ENCODE data around the gene MICALL1.

The MICALL1 gene

GRCh38 chr22:37922191-37922590, 16.1 kb downstream of the MICALL1 start:
- no peak for DNase-seq (ENCODE audit: low read depth, low spot score)
- H3K9ac ChIP-seq (ENCODE audit: insufficient read length), result no peak overlapping the region
- no peak overlapping the region for H3K27ac ChIP-seq
- H3K36me3 ChIP-seq (ENCODE audit: insufficient read depth, low read length), result peaks cover 38% of the 10 kb centered on the region; the same call in 1 of the 2 replicates
- no peaks in the 10 kb centered on the region for H3K9me3 ChIP-seq (ENCODE audit: low read depth, low read length)
- TF ChIP-seq POLR2AphosphoS5 (IDR thresholded peaks at IDR 0.05; ENCODE audit: borderline replicate concordance, low read depth, low read length), result no peak
- no peak for TF ChIP-seq FOXP2 (optimal IDR thresholded peaks at IDR 0.05; ENCODE audit: control extremely low read depth, extremely low read length, insufficient read depth)
- no peak for TF ChIP-seq EZH2 (IDR thresholded peaks at IDR 0.05)
- H3K4me3 ChIP-seq, result no peak overlapping the region

GRCh38 chr22:37923927-37924326, 17.8 kb downstream of the MICALL1 start:
- Histone ChIP-seq H3K9ac (ENCODE audit: insufficient read length) (no peak overlapping the region), H3K27ac (no peak overlapping the region), H3K9me3 (ENCODE audit: low read depth, low read length) (no peaks in the 10 kb centered on the region), H3K36me3 (ENCODE audit: insufficient read depth, low read length) (peaks cover 27% of the 10 kb centered on the region; the same call in 1 of the 2 replicates), H3K4me3 (no peak overlapping the region)
- TF ChIP-seq FOXP2 (optimal IDR thresholded peaks at IDR 0.05; ENCODE audit: control extremely low read depth, extremely low read length, insufficient read depth) (no peak), POLR2AphosphoS5 (IDR thresholded peaks at IDR 0.05; ENCODE audit: borderline replicate concordance, low read depth, low read length) (no peak), EZH2 (IDR thresholded peaks at IDR 0.05) (no peak)
- DNase-seq (ENCODE audit: low read depth, low spot score), result no peak

- H3K36me3 ChIP-seq (ENCODE audit: insufficient read depth, low read length), result peaks cover 23% of the 10 kb centered on the region; the same call in 1 of the 2 replicates
- no peak overlapping the region for H3K27ac ChIP-seq
- TF ChIP-seq FOXP2 (optimal IDR thresholded peaks at IDR 0.05; ENCODE audit: control extremely low read depth, extremely low read length, insufficient read depth), result no peak
- TF ChIP-seq POLR2AphosphoS5 (IDR thresholded peaks at IDR 0.05; ENCODE audit: borderline replicate concordance, low read depth, low read length), result no peak
- TF ChIP-seq EZH2 (IDR thresholded peaks at IDR 0.05), result no peak
- H3K4me3 ChIP-seq, result no peak overlapping the region
- no peak for DNase-seq (ENCODE audit: low read depth, low spot score)
- H3K9me3 ChIP-seq (ENCODE audit: low read depth, low read length), result no peaks in the 10 kb centered on the region
- no peak overlapping the region for H3K9ac ChIP-seq (ENCODE audit: insufficient read length)
Measured at GRCh38 chr22:37924386-37925065, 18.4 kb downstream of the MICALL1 start.

- no peak for TF ChIP-seq EZH2 (IDR thresholded peaks at IDR 0.05)
- no peak for TF ChIP-seq POLR2AphosphoS5 (IDR thresholded peaks at IDR 0.05; ENCODE audit: borderline replicate concordance, low read depth, low read length)
- no peak for TF ChIP-seq FOXP2 (optimal IDR thresholded peaks at IDR 0.05; ENCODE audit: control extremely low read depth, extremely low read length, insufficient read depth)
- Histone ChIP-seq H3K27ac (no peak overlapping the region), H3K9me3 (ENCODE audit: low read depth, low read length) (no peaks in the 10 kb centered on the region), H3K9ac (ENCODE audit: insufficient read length) (no peak overlapping the region), H3K4me3 (no peak overlapping the region), H3K36me3 (ENCODE audit: insufficient read depth, low read length) (peaks cover 23% of the 10 kb centered on the region; the same call in 1 of the 2 replicates)
- no peak for DNase-seq (ENCODE audit: low read depth, low spot score)
Measured at GRCh38 chr22:37925330-37925729, 19.2 kb downstream of the MICALL1 start.

- DNase-seq (ENCODE audit: low read depth, low spot score), result no peak
- no peaks in the 10 kb centered on the region for H3K9me3 ChIP-seq (ENCODE audit: low read depth, low read length)
- no peak overlapping the region for H3K4me3 ChIP-seq
- H3K9ac ChIP-seq (ENCODE audit: insufficient read length), result no peak overlapping the region
- H3K36me3 ChIP-seq (ENCODE audit: insufficient read depth, low read length), result peaks cover 23% of the 10 kb centered on the region; the same call in 1 of the 2 replicates
- no peak overlapping the region for H3K27ac ChIP-seq
- no peak for TF ChIP-seq FOXP2 (optimal IDR thresholded peaks at IDR 0.05; ENCODE audit: control extremely low read depth, extremely low read length, insufficient read depth)
- no peak for TF ChIP-seq EZH2 (IDR thresholded peaks at IDR 0.05)
- no peak for TF ChIP-seq POLR2AphosphoS5 (IDR thresholded peaks at IDR 0.05; ENCODE audit: borderline replicate concordance, low read depth, low read length)
Measured at GRCh38 chr22:37925767-37926166, 19.7 kb downstream of the MICALL1 start.

- no peak overlapping the region for H3K4me3 ChIP-seq
Measured at GRCh38 chr22:37926358-37926757, 20.3 kb downstream of the MICALL1 start.

GRCh38 chr22:37926771-37927636, 20.9 kb downstream of the MICALL1 start:
- H3K9ac ChIP-seq (ENCODE audit: insufficient read length), result no peak overlapping the region
- H3K36me3 ChIP-seq (ENCODE audit: insufficient read depth, low read length), result peaks cover 27% of the 10 kb centered on the region; the same call in 1 of the 2 replicates
- TF ChIP-seq POLR2AphosphoS5 (IDR thresholded peaks at IDR 0.05; ENCODE audit: borderline replicate concordance, low read depth, low read length) (no peak), EZH2 (IDR thresholded peaks at IDR 0.05) (no peak), FOXP2 (optimal IDR thresholded peaks at IDR 0.05; ENCODE audit: control extremely low read depth, extremely low read length, insufficient read depth) (no peak)
- no peak for DNase-seq (ENCODE audit: low read depth, low spot score)
- H3K9me3 ChIP-seq (ENCODE audit: low read depth, low read length), result no peaks in the 10 kb centered on the region
- no peak overlapping the region for H3K27ac ChIP-seq
- no peak overlapping the region for H3K4me3 ChIP-seq

More at GRCh38 chr22:37926358-37926757, 20.3 kb downstream of the MICALL1 start:
- no peaks in the 10 kb centered on the region for H3K9me3 ChIP-seq (ENCODE audit: low read depth, low read length)
- peaks cover 23% of the 10 kb centered on the region; the same call in 1 of the 2 replicates for H3K36me3 ChIP-seq (ENCODE audit: insufficient read depth, low read length)
- no peak for TF ChIP-seq FOXP2 (optimal IDR thresholded peaks at IDR 0.05; ENCODE audit: control extremely low read depth, extremely low read length, insufficient read depth)
- no peak for TF ChIP-seq EZH2 (IDR thresholded peaks at IDR 0.05)
- no peak for TF ChIP-seq POLR2AphosphoS5 (IDR thresholded peaks at IDR 0.05; ENCODE audit: borderline replicate concordance, low read depth, low read length)
- H3K27ac ChIP-seq, result no peak overlapping the region
- DNase-seq (ENCODE audit: low read depth, low spot score), result no peak
- no peak overlapping the region for H3K9ac ChIP-seq (ENCODE audit: insufficient read length)

- Histone ChIP-seq H3K36me3 (ENCODE audit: insufficient read depth, low read length) (peaks cover 28% of the 10 kb centered on the region; the same call in 1 of the 2 replicates), H3K4me3 (no peak overlapping the region), H3K27ac (no peak overlapping the region), H3K9ac (ENCODE audit: insufficient read length) (no peak overlapping the region), H3K9me3 (ENCODE audit: low read depth, low read length) (no peaks in the 10 kb centered on the region)
- TF ChIP-seq POLR2AphosphoS5 (IDR thresholded peaks at IDR 0.05; ENCODE audit: borderline replicate concordance, low read depth, low read length) (no peak), EZH2 (IDR thresholded peaks at IDR 0.05) (no peak), FOXP2 (optimal IDR thresholded peaks at IDR 0.05; ENCODE audit: control extremely low read depth, extremely low read length, insufficient read depth) (no peak)
- DNase-seq (ENCODE audit: low read depth, low spot score), result no peak
Measured at GRCh38 chr22:37927637-37927936, 21.5 kb downstream of the MICALL1 start.

All from SK-N-MC (cell line).